ENCODE measurements around the gene RNF214. TPM values are rescaled to one million over a fixed set of nuclear protein-coding genes. Genes with fewer than 3 reads are reported as not detected.

The RNF214 gene
- total RNA-seq, 1 experiment from 2014 or later = 28.1 TPM

DNA sequence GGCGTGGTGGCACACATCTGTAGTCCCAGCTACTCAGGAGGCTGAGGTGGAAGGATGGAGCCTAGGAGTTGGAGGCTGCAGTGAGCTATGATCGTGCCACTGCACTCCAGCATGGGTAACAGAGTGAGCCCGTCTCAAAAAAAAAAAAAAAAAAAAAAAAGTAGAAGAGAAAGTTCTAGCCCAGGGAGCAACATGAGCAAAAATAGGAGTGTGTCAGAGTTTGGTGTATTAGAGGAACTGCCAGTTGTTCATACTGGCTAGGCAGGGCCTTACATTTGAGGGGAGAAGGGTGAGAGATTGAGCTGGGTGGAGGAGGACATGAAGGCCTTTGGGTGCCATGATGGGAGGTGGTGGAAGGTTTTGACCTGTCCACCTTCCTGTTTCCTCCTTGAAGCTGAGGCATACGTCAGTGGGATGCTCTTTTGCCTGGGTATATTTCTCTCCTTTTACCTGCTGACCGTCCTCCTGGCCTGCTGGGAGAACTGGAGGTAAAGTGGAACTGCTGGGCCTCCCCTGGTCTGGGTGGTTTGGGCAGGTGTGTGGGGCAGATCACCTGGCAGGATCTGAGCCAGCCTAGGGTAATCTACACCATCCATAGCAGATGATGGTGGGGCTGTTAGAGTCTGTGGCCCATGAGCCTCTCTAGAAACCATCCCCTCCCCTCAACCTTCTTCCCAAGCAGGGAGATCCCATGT is 46.6 kb upstream of the RNF214 start:
- no peaks in the 10 kb centered on the region for H3K4me1 ChIP-seq (replicated peaks; ENCODE audit: insufficient read depth)
- no TSS peak for BruUV-seq (replicated peaks)
- no peaks in the 10 kb centered on the region for H4K20me1 ChIP-seq (ENCODE audit: insufficient read depth)
- no peaks in the 10 kb centered on the region for H3K79me2 ChIP-seq (ENCODE audit: low read depth)
- no peaks in the 10 kb centered on the region for H3K36me3 ChIP-seq (ENCODE audit: low read depth)
- TF ChIP-seq EZH2 (IDR thresholded peaks at IDR 0.05; ENCODE audit: low read depth) = no peak
- TF ChIP-seq, protein P1, sequence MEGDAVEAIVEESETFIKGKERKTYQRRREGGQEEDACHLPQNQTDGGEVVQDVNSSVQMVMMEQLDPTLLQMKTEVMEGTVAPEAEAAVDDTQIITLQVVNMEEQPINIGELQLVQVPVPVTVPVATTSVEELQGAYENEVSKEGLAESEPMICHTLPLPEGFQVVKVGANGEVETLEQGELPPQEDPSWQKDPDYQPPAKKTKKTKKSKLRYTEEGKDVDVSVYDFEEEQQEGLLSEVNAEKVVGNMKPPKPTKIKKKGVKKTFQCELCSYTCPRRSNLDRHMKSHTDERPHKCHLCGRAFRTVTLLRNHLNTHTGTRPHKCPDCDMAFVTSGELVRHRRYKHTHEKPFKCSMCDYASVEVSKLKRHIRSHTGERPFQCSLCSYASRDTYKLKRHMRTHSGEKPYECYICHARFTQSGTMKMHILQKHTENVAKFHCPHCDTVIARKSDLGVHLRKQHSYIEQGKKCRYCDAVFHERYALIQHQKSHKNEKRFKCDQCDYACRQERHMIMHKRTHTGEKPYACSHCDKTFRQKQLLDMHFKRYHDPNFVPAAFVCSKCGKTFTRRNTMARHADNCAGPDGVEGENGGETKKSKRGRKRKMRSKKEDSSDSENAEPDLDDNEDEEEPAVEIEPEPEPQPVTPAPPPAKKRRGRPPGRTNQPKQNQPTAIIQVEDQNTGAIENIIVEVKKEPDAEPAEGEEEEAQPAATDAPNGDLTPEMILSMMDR (conservative IDR thresholded peaks at IDR 0.05) = no peak
- intact Hi-C loops (cut with micrococcal nuclease; ENCODE audit: unreplicated experiment) = no loop called here
- H3K27ac ChIP-seq = no peak overlapping the region
- no peaks in the 10 kb centered on the region for H3F3A ChIP-seq (ENCODE audit: insufficient read depth, low read depth)
- no peak overlapping the region for H3K4me2 ChIP-seq
- H3K4me3 ChIP-seq = no peak overlapping the region
- no peak for DNase-seq
- H2AFZ ChIP-seq = no peak overlapping the region
- H3K9me3 ChIP-seq (ENCODE audit: insufficient read depth, low read depth) = no peaks in the 10 kb centered on the region
- ChIA-PET CTCF (no interaction called here), POLR2A (ENCODE audit: unreplicated experiment) (no interaction called here)
- no peaks in the 10 kb centered on the region for H3K27me3 ChIP-seq (ENCODE audit: insufficient read depth, low read depth)
- no peaks in the 10 kb centered on the region for H3K9me2 ChIP-seq (ENCODE audit: insufficient read depth)

DNA sequence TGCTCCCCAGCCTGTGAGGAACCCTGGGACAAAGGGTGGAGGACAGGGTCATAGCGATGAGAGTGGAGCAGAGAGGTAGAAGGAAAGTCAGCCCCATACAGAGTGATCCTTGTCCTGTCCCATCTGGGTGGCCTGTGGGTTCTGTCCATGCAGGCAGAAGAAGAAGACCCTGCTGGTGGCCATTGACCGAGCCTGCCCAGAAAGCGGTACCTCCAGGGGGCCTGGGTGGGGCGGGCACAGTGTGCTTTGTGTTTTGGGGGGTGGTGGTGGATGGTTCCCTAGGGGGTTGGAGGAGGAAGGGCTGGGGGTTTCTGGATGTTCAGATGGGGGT is 46.1 kb upstream of the RNF214 start:
- POLR2A ChIA-PET (ENCODE audit: unreplicated experiment) = no interaction called here
- Histone ChIP-seq H3K9me3 (ENCODE audit: insufficient read depth, low read depth) (no peaks in the 10 kb centered on the region), H3K27ac (no peak overlapping the region), H3K4me3 (no peak overlapping the region), H3K9me2 (ENCODE audit: insufficient read depth) (no peaks in the 10 kb centered on the region), H3F3A (ENCODE audit: insufficient read depth, low read depth) (no peaks in the 10 kb centered on the region), H4K20me1 (ENCODE audit: insufficient read depth) (no peaks in the 10 kb centered on the region), H3K79me2 (ENCODE audit: low read depth) (no peaks in the 10 kb centered on the region), H2AFZ (no peak overlapping the region), H3K27me3 (ENCODE audit: insufficient read depth, low read depth) (no peaks in the 10 kb centered on the region), H3K4me2 (no peak overlapping the region), H3K36me3 (ENCODE audit: low read depth) (no peaks in the 10 kb centered on the region), H3K4me1 (replicated peaks; ENCODE audit: insufficient read depth) (no peaks in the 10 kb centered on the region)
- no peak for DNase-seq
- intact Hi-C loops (cut with micrococcal nuclease; ENCODE audit: unreplicated experiment) = no loop called here
- no TSS peak for BruUV-seq (replicated peaks)
- TF ChIP-seq, protein P1 (conservative IDR thresholded peaks at IDR 0.05) = no peak
- TF ChIP-seq EZH2 (IDR thresholded peaks at IDR 0.05; ENCODE audit: low read depth) = no peak
- CTCF ChIA-PET = no interaction called here

DNA sequence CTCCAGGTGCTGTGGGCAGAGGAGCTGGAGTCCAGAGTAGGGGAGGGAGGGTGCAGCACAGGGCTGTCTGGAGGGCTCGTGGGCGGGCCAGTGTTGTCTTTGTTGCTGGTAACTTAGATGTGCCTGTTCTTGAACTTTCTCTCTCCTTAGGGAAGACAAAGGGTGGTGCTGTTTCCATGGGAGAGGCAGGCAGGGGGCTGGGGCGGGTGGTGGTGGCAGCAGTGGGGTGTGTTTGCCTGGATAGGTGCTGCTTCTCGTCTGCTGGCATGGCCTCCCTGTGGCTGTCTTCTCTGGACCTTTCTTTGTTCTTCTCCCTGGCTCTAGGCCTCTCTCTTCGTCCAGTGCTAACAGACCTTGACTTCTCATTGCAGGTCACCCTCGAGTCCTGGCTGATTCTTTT is 45.5 kb upstream of the RNF214 start:
- Histone ChIP-seq H3F3A (ENCODE audit: insufficient read depth, low read depth) (no peaks in the 10 kb centered on the region), H3K4me2 (no peak overlapping the region), H3K4me1 (replicated peaks; ENCODE audit: insufficient read depth) (no peaks in the 10 kb centered on the region), H3K9me3 (ENCODE audit: insufficient read depth, low read depth) (no peaks in the 10 kb centered on the region), H4K20me1 (ENCODE audit: insufficient read depth) (no peaks in the 10 kb centered on the region), H3K27me3 (ENCODE audit: insufficient read depth, low read depth) (no peaks in the 10 kb centered on the region), H3K27ac (no peak overlapping the region), H3K79me2 (ENCODE audit: low read depth) (no peaks in the 10 kb centered on the region), H2AFZ (no peak overlapping the region), H3K9me2 (ENCODE audit: insufficient read depth) (no peaks in the 10 kb centered on the region), H3K4me3 (no peak overlapping the region), H3K36me3 (ENCODE audit: low read depth) (no peaks in the 10 kb centered on the region)
- intact Hi-C loops (cut with micrococcal nuclease; ENCODE audit: unreplicated experiment) = no loop called here
- ChIA-PET CTCF (no interaction called here), POLR2A (ENCODE audit: unreplicated experiment) (no interaction called here)
- no peak for DNase-seq
- no peak for TF ChIP-seq EZH2 (IDR thresholded peaks at IDR 0.05; ENCODE audit: low read depth)
- TF ChIP-seq, protein P1 (conservative IDR thresholded peaks at IDR 0.05) = no peak
- BruUV-seq (replicated peaks) = no TSS peak
